Stimulated activated CD8-positive, alpha-beta memory T cell treated with anti-CD3 and anti-CD28 coated beads, Interleukin-7, amount 100 ng/mL, for 4 hours (primary cell): ENCODE results near the gene ARHGAP8.
"Not testable (repeated sequence)": the region's sequence is repeated elsewhere in the genome, so short reads cannot be mapped to it uniquely, and the experiment has no call there.

Experiments used
- DNase-seq, 2 donors: peaks; one replicate each; pipeline ENCODE4 v3.0.0-alpha.2; 2020; ENCODE audit warnings: low read depth in 2 of 2

ARHGAP8 gene

GRCh38 chr22:44885806-44886360 is 133.5 kb downstream of the ARHGAP8 start:
- no peak for DNase-seq

- DNase-seq = no peak
Measured at GRCh38 chr22:44887941-44888366, 135.6 kb downstream of the ARHGAP8 start.

- DNase-seq = no peak
Measured at GRCh38 chr22:44888491-44889254, 136.3 kb downstream of the ARHGAP8 start.

GRCh38 chr22:44889255-44889878 is 137.0 kb downstream of the ARHGAP8 start:
- no peak for DNase-seq

- no peak for DNase-seq
Measured at GRCh38 chr22:44890416-44891292, 138.3 kb downstream of the ARHGAP8 start.

GRCh38 chr22:44891293-44891747 is 138.9 kb downstream of the ARHGAP8 start:
- DNase-seq = no peak

GRCh38 chr22:44891791-44892190 is 139.4 kb downstream of the ARHGAP8 start:
- no peak for DNase-seq

- DNase-seq = no peak
Measured at GRCh38 chr22:44892243-44892642, 139.9 kb downstream of the ARHGAP8 start.

- DNase-seq = no peak
Measured at GRCh38 chr22:44892803-44893730, 140.7 kb downstream of the ARHGAP8 start.

- no peak for DNase-seq
Measured at GRCh38 chr22:44893731-44894080, 141.3 kb downstream of the ARHGAP8 start.

GRCh38 chr22:44894321-44894720 is 141.9 kb downstream of the ARHGAP8 start:
- DNase-seq = no peak

GRCh38 chr22:44894782-44895181 is 142.4 kb downstream of the ARHGAP8 start:
- DNase-seq = no peak

- no peak for DNase-seq
Measured at GRCh38 chr22:44895296-44896055, 143.1 kb downstream of the ARHGAP8 start.

- no peak for DNase-seq
Measured at GRCh38 chr22:44898236-44898635, 145.9 kb downstream of the ARHGAP8 start.

- no peak for DNase-seq
Measured at GRCh38 chr22:44901301-44901700, 148.9 kb downstream of the ARHGAP8 start.

- not testable (repeated sequence) for DNase-seq
Measured at GRCh38 chr22:44903164-44903563, 150.8 kb downstream of the ARHGAP8 start.

GRCh38 chr22:44904492-44905152 is 152.2 kb downstream of the ARHGAP8 start:
- DNase-seq = not testable (repeated sequence)

GRCh38 chr22:44906248-44906936 is 154.0 kb downstream of the ARHGAP8 start:
- DNase-seq = no peak
